ENCODE results near the gene HGS. TPM values are rescaled to one million over a fixed set of nuclear protein-coding genes. Genes with fewer than 3 reads are reported as not detected.
"Not testable (repeated sequence)": the region's sequence is repeated elsewhere in the genome, so short reads cannot be mapped to it uniquely, and the experiment has no call there.

Gene HGS
- polyA plus RNA-seq, 1 donor = 96.5 TPM

DNA sequence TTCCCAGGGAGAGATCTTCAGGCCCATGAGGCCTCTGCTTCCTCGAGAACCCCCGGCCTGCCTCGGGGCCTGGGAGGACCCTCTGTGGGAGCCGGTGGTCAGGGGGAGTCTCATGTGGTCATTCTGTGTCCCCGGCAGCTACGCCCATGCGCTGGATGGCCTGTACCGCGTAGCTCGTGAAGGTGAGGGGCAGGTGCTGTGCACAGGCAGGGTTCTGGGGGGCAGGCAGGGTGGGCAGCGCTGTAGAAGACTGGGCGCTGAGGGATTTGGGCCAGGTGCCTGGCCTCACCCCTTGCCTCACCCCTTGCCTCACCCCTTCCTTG, 32.8 kb downstream of the HGS start:
- no peak for DNase-seq

DNA sequence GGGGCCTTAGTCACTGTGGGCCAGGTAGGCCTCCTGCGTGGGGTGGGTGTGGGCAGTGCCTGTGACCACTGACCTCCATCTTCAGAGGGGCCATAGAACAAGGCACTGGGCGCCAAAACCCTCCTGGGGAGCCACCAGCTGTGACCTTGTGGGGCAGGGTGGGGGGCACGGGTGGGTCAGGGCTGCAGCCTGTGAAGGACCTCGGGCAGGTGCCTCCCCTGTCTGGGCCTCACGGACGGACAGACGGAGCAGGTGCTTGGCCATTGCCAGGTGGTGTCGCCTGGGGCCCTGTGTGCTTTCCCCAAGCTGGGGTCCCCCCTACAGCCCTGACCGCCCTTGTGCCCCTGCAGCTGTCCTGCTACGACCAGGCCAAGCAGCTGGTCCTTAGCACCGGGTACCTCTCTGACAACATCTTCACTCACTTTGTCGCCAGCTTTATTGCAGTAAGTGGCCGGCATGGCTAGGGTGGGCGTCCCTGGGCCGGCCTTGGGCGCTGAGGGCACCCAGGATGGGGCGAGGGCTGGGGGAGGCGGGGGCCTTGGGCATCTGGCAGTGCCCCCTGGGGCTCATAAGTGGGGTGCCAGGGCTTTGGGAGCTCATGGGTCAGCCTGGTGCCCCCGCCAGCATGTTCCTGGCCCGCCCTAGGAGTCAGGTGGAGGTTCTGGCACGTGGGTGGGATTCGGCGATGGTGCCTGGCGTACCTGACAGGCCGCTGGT, 33.4 kb downstream of the HGS start:
- DNase-seq = no peak

DNA sequence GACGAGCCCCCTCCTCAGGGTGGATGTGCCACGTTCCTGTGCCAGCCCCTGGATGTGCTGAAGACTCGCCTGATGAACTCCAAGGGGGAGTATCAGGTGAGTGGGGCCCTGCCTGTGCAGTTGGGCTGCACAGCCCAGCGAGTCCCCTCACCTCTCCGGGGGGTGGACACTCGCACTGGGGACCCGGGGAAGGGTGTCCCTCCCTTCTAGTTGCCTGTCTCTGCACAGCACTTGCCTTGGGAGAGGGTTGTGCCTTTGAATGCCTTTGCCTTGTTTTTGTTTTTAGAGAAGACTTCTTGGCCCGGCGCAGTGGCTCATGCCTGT, 33.9 kb downstream of the HGS start:
- no peak for DNase-seq

DNA sequence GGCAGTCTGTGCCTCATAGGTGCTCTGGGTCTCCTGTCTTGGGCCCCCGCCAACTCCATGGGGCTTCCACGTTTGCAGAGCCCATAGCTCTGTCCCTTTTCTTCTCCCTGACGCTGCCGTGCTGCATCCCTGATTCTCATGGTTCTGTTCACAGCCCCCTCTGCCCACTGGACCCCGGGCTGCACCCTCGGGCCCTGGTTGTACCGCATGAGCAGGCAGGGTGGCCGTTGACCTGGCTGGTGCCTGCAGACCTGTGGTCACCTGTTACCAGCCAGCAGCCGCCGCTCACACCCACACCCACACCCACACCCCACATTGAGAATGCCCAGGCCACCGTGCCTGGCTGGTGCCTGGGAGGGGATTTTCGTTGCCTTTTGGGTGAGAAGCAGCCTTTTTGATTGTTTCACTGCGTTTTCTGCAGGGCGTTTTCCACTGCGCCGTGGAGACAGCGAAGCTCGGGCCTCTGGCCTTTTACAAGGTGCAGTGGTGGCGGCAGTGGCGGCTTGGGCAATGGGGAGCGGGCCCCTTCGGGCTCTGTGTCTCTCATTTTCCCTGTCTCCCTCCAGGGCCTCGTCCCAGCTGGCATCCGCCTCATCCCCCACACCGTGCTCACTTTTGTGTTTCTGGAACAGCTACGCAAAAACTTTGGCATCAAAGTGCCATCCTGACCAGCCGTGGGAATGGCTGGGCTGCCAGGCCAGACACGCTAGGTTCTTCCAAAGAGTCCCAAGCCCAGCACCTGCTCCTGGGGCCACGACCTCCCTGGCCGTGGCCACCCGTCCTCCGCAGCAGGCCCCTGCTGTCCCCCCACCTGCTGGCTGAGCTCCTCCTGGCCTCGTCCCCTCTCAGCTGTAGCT, 35.8 kb downstream of the HGS start:
- DNase-seq = no peak

DNA sequence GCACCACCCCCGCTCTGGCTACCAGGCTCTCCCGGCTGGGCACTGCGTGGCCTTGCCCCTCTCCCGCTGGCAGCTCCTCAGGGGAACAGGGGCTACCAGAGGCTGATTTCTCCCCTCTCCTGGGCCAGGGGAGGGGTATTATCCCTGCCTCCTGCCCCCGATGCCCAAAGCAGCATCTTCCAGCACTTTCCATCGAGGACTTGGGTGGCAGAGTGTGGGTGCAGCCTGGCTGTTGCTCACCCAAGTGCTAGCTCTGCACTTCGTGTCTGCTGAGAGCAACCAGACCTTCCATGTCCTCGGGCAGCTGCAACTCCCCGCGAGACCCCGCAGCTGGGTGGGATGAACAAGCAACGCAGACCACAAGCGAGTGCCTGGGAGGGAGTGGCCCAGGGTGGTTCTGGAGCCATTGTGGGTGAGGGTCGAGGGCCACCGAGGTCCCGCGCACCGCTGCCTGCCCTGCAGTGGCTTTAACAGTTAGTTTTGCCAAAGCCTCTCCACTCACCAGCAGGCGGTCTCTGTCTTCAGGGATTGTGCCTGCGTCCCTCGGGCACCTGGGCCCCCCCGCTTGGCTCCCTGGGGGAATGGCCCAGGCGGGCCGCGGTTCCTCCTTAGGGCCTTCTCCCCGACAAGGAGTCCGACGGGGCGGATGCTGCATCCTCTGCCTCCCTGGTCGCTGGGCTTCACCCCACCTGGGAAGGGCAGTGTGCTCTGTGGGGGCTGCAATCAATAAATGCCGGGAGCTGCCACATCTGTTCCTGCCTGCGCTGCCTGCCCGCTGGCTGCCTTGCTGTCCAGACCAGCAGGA, 36.7 kb downstream of the HGS start:
- no peak for DNase-seq

DNA sequence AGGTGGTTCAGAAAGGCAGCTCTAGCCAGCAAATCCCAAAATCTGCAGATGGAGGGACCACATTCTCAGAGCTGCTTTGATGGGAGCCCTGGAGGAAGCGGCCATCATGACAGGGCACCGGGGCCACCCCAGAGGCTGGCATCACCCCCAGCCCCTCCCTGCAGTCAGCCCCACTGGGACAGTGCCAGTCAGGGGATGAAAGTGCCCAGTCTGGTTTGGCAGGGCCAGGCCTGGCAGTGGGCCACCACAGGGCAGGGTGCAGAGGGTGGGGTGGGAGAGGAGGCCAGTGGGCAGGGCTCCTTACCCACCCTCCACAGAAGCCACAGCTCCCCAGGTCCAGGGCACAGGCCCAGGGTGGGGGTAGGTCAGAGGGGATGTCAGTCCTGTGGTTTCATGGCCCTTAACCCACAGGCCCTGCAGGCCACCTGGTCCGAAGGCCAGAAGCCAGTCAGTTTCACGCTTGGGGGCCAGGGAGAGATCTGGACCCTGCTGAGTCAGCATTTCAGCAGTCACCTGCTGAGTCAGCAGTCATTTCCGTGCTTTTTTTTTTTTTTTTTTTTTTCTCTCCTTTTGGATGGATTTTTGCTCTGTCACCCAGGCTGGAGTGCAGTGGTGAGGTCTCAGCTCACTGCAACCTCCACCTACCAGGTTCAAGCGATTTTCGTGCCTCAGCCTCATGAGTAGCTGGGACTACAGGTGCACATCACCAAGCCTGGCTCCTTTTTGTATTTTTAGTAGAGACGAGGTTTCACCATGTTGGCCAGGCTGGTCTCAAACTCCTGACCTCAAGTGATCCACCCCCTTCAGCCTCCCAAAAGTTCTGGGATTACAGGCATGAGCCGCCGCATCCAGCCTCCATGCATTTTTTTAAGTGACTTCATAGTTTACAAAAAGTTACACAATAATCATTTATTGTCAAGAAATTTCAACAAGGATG, 38.6 kb downstream of the HGS start:
- no peak for DNase-seq

DNA sequence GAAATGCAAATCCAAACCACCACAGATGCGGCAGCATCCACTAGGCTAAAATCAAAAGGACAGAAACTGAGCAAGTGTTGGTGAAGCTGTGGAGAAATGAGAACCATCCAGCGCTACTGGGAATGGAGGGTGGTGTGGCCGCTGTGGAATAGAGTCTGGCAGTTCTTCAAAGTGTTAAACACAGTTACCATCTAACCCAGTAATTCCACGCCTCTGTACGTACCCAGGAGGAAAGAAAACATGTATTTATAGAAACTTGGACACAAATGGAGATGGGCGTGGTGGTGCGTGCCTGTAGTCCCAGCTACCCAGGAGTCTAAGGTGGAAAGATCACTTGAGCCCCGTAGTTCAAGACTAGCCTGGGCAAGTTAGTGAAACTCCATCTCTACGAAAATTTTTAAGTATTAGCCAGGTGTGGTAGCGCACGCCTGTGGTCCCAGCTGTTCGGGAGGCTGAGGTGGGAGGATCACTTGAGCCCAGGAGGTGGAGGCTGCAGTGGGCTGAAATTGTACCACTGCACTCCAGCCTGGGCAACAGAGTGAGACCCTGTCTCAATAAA, 39.9 kb downstream of the HGS start:
- DNase-seq = no peak

DNA sequence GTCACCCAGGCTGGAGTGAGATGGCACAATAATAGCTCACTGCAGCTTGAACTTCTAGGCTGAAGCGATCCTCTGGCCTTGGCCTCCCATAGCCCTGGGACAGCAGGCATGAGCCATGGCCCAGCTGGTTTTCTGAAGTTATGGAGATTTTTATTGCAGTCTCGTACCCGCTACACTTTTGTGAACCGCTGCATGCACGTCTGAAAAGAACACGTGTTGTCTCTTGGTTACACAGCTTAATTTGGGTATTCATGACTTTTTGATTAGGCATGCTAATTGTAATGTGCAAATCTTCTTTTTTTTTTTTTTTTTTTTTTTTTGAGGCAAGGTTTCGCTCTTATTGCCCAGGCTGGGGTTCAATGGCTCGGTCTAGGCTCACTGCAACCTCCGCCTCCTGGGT, 41.6 kb downstream of the HGS start:
- no peak for DNase-seq

DNA sequence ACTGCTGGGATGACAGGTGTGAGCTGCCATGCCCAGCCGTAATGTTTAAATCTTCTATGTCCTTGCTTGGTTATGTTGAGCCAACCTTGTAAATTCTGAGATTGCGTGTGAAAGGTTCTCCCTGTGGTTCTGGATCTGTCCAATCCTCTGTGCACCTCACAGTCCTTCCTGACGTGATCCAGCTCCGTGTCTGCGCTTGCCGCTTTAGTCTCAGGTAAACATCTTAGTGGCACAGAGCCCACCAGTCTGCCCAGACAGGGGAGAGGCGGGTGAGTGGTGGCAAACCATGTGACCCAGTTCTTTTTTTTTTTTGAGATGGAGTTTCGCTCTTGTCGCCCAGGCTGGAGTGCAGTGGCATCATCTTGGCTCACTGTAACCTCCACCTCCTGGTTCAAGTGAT, 42.2 kb downstream of the HGS start:
- DNase-seq = no peak

DNA sequence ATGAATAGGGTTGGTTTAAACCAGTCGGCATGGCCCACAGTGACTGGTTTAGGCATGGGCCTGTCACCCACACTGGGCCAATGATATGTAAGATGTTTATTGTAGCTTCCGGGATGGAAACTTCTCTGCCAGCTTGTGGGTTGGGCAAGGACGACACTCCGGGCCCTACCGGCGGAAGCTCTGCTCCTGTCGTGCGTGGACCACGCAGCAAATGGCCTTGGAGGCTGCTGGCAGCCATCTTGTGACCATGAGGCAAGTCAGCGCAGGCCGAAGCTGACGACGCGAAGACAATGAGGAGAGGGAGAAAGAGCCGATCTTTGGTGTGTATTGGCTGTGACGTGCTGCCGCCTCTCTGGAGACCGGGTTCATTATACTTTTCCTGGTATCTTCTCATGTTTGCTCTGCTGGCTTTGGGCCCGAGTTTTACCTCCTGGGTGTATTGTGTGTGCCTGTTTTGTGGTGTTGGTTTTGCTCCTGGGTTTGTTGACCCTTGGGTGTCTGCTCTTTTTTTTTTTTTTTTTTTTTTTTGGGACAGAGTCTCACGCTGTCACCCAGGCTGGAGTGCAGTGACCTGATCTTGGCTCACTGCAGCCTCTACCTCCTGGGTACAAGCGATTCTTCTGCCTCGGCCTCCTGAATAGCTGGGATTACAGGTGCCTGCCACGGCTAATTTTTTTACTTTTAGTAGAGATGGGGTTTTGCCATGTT, 43.7 kb downstream of the HGS start:
- DNase-seq = no peak

DNA sequence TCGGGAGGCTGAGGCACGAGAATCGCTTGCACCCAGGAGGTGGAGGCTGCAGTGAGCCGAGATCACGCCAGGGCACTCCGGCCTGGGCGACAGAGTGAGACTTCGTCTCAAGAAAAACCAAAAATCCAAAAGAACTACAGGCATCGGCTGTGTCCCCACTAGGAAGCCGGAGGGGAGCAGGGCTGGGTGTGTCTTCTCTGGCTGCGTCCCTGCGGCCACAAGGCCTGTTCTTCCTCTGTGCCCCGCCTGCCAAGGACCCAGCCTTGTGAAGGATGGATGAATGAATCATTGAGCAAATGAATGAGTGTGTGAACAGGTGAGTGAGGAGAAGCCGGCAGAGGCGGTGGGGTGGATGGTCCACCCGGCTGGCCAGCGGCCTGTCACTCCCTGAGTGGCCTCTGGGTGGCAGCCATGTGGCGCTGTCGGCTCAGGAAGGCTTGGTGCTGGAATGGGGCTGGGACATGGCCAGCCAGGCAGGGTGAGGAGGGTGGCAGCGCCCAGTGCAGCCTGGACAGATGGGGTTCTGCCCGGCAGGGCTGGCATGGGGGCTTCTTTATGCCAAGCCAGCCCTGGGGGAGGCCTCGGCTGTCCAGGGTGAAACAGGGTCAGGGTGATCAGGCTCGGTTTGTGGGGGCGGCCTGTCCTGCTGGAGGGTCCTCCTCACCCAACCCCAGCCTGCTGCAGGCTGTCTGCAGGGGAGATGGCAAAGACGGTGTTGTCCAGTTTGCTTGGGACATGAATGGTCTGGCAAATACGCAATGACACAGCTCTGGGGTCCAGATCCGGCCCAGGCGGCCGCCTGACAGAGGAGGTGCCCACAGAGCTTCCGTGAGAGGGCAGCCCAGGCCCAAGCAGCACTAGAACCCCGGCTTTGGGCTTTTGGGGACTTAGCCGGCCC, 49.9 kb downstream of the HGS start:
- peak; percentile 62 for DNase-seq

DNA sequence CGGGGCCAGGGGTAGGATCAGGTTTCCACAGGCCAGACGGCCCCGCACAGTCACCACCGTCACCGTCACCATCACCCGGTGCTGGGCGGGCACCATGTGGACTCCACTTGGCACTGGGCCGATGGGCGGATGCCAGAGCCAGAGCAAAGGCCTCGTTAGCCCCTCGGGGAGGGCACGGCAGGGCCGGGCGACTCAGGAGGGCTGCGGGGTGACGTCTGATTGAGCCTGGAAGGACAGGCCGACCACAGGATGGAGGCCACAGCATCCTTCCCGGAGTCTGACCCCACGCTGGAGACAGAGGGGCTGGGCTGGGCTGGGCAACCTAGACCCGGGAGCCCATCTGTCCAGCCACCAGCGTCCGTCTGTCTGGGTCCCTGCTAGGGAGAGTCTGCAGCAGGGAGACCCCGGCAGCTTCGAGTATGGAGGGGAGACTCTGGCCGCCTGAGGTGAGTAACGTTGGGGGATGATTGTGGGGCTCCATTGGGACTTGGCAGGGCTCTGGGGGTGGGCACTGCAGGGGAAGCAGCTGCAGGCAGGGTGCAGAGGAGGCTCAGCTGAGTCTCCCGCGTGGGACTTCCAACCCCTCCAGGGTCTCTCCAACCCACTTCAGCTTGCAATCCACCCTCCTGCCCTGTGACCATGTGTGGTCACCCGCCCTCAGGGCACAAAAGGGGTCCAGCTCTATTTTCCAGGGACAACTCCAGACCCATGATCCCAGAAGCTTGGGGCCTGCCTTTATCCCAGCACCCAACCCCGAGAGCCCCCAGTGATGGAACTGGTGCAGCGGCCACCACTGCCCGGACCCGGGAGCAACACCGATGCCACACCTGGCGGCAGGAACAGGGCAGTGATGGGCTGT, 50.8 kb downstream of the HGS start:
- no peak for DNase-seq

DNA sequence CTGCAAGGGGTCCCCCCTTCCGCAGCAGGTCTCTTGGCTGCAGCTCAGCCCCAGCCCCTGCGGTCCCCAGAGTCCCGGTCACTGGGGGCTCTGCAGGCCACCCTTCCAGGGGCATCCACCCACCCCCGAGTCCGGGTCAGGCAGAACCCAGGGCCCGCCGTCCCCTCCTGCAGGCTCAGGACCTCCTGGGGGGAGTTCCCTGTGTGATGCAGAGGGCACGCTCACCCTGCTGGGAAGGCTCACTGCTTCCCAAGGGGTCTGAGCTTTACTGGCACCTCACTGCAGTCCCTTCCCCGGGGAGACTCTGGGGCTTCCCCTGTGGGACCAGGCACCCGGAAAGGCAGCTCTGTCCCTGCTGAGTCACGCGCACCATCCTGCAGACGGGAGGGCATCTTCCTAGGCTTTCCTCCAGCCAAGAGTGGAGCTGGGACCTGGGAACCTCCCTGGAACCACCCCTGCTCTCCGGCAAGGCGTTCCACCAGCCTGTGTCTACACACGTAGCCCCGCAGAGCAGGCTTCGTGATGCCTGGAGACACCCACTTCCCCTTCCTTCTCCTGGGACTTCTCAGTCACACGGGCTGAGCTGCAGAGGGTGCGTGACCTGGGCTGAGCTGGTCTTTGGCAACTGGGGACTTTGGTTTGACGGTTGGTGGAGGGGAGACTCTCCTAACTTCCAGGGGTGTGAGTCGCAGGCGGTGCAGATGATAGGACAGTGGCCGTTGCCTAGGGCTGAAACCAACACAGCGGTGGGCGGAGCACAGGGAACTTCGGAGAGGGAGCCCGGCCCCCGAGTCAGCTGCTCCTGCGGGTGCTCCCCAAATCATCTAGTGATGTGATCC, 51.7 kb downstream of the HGS start:
- no peak for DNase-seq

DNA sequence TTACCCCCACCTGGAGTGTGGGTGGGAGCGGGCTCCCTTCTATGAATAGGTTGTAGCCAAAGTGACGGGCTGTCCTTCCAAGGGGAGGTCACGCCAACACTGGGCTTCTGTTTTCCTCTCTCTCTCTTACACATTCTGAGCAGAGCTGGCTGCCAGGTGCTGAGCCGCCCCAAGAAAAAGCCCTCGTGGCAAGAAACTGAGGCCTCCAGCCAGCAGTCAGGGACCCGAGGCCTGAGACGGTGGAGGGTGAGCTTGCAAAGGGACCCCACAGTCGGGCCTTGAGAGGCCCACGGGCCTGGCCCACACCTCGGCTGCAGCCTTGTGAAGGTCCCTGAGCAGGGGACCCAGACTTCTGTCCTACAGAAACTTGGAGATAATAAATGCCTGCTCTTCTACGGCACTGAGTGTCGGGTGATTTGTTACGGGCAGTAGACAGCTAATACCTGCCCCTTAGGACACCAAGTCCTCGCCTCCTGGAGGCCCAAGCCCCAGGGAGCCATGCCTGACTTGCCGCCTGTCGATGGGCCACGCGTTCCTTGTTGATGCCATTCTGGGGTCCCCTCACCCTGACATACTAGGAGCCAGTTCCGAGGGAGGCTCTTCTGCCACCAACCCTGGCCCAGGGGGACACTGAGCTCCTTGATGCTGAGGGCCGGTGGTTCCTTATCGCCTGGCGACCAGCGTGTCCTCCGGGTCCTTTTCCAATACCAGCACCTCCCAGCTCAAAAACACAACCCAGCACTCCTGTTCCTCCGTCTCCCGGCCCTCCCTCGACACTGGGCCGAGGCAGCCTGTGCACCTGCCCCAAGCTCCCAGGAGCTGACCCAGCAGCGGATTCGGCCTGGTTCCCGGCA, 54.4 kb downstream of the HGS start:
- no peak for DNase-seq

DNA sequence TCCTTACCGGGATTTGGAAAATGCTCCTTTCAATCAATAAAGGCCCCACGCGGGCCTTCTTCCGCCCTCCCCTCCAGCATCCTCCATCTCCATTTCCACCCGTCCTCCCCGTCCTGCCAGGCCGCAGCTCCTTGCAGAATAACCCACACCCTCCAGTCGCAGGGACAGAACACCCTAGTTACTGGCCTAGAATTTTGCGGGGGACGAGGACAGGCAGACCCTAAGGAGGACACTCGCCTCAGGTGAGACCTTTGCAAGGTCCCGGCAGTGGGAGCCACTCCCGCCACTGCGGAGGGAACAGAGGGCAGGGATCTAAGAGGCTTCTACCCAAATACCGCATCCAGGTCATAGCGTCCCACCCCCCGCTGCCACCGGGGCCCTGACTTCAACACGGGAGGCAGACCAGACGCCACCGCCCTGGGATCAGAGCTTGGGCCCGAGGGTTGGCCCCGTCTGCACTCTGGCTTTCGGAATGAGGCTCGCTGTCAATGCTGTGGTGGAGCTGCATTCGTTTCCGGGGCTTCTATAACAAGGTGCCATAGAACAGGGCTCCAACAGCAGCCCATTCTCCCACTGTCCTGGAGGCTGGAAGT, 55.1 kb downstream of the HGS start:
- no peak for DNase-seq

DNA sequence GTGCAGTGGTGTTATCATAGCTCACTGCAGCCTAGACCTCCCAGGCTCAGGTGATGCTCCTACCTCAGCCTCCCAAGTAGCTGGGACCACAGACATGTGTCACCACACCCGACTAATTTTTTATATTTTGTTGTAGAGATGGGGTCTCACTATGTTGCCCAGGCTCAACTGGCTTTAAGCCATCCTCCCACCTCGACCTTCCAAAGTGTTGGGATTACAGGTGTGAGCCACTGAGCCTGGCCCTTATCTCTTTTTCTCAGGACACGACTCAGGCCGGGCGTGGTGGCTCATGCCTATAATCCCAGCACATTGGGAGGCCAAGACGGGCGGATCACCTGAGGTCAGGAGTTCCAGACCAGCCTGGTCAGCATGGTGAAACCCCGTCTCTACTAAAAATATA, 55.8 kb downstream of the HGS start:
- not testable (repeated sequence) for DNase-seq

All from left kidney (tissue), 2 donors.